GM18505 (cell line): ENCODE data around the gene NOS1.
"Not testable (repeated sequence)": the region's sequence is repeated elsewhere in the genome, so short reads cannot be mapped to it uniquely, and the experiment has no call there.

ENCODE experiments used
- ATAC-seq: cut with Tn5 transposase; IDR thresholded peaks from one replicate; pipeline ENCODE4 v1.9.1; 2021; ENCODE audit not compliant: unreplicated experiment
- POLR2A ChIP-seq: IDR thresholded peaks from 4 replicates; pipeline ENCODE4 v1.6.1; 2011; ENCODE audit warnings: borderline replicate concordance; ENCODE audit not compliant: insufficient read depth, insufficient read length; ENCODE audit errors: extremely low read depth

Gene NOS1

GRCh38 chr12:117189725-117190209 lies 171.7 kb downstream of the NOS1 start:
- ATAC-seq, result peak; percentile 37
- no peak for TF ChIP-seq POLR2A

DNA sequence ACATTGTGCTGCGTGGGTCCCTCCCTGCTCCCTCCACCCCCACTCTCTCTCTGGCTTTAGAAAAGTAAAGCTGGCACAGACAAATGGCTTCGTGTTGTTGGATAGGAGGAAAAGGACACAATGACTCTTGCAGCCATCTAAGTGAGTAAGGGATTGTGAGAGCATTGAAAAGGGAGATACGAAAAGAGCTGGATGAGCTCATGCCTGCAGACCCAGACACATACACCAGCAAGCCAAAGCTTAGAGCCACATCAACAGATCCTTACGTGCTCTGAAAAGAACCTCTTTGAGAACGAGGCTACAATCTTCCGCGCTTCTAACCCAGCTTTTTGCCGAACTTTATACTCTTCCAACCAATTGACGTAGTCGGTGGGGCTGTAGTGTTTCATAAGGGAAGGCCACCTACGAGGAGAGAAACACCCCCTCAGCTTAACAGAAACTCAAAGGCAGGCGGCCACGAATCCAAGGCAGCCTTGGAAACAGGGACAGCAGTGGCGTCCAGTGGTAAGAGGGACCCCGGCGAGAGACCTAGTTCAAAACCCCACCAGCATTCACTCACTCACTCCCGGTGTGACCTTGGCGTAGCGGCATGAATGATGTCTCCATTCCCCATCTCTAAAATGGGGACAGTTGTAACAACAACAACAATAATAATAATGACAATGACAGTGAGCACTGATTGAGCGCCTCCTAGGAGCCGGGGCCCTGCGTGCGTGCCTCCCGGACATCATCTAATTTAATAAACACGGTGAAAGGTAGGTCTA lies 172.3 kb downstream of the NOS1 start:
- no peak for TF ChIP-seq POLR2A
- no peak for ATAC-seq

DNA sequence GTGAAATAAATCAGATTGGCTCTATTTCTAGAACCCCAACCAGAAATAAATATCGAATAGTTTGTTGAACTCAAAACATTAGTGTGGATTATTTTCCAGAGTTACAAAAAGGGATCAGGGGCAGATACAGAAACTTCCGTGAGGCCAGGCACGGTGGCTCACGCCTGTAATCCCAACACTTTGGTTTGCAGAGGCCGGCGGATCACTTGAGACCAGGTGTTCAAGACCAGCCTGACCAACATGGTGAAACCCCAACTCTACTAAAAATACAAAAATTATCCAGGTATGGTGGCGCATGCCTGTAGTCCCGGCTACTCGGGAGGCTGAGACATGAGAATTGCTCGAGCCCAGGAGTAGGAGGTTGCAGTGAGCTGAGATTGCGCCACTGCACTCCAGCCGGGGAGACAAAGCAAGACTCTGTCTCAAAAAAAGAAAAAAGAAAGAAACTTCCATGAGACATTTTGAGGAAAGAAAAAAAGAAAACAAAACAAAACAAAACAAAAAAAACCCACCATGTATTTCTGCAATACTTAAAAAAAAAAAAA lies 173.2 kb downstream of the NOS1 start:
- no peak for TF ChIP-seq POLR2A
- no peak for ATAC-seq

DNA sequence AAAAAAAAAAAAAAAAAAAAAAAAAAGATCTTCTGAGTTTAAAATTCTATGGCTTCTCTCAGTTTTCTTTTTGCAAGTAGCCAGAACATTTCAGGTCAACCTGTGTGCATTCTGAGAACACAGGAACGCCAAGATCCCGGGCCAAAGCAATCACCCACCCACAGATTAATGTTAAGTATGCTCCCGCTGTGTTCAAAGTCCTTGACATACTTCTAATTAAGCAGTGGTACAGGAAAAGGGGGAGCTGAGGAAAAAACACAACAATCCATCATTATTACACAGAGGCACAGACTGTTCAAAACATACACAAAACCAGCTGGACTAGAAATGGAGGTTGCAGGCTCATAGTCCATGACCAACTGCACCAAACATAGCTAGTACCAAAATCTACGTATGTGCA lies 174.0 kb downstream of the NOS1 start:
- no peak for ATAC-seq
- TF ChIP-seq POLR2A, result no peak

DNA sequence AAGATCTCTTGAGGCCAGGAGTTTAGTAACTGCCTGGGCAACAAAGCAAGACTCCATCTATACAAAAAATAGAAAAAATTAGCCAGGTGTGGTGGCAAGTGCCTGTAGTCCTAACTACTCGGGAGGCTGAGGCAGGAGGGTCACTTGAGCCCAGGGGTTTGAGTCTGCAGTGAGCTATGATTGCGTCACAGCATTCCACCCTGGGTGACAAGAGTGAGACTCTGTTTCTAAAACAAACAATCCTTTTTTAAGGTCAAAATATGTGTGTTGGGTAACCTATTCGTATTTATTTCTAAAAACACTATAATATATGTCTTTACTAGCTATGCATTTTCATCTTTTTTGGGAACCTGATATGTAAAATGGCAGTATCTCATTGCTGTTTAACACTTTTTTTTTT lies 178.6 kb downstream of the NOS1 start:
- no peak for TF ChIP-seq POLR2A
- no peak for ATAC-seq

DNA sequence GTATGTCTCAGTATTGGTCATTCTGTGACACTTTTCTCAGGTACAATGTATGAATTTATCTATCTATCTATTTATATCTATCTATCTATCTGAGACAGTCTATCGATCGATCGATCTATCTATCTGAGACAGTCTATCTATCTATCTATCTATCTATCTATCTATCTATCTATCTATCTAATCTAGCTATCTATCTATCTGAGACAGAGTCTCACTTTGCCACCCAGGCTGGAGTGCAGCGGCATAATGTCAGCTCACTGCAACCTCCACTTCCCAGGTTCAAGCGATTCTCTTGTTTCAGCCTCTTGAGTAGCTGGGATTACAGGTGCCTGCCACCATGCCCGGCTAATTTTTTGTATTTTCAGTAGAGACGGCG lies 180.0 kb downstream of the NOS1 start:
- ATAC-seq, result not testable (repeated sequence)

DNA sequence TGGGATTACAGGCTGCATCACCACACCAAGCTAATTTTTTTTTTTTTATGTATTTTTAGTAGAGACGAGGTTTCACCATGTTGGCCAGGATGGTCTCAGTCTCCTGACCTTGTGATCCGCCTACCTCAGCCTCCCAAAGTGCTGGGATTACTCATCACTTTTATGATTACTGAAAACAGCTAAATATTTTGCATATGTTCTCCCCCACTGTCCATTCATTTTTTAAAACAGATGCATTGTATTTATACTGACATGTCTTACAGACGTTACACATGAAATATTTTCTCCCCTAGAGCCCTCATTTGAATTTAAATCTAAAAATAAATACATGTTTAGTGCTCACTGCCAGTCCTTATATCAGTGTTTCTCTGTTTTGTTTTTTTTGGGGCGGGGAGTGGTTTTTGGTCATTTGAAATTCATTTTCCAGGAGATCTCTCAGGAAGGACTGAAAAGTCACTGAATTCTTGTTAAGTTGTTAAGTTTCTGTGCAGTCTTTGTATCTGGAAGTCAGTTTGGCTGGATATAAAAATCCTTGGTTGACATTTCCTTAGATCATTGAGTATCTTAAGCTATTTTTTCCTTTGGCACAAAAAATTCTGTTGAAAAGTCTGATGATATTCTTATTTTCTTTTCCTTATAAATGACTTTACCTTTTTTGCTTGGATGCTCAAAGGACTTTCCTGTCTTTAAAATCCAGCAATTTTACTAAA lies 180.5 kb downstream of the NOS1 start:
- TF ChIP-seq POLR2A, result no peak
- ATAC-seq, result no peak

GRCh38 chr12:117178745-117179144 lies 182.7 kb downstream of the NOS1 start:
- no peak for ATAC-seq
- no peak for TF ChIP-seq POLR2A

GRCh38 chr12:117178301-117178700 lies 183.1 kb downstream of the NOS1 start:
- no peak for TF ChIP-seq POLR2A
- no peak for ATAC-seq

GRCh38 chr12:117172168-117172567 lies 189.3 kb downstream of the NOS1 start:
- no peak for TF ChIP-seq POLR2A
- no peak for ATAC-seq

- ATAC-seq, result no peak
- TF ChIP-seq POLR2A, result no peak
These were observed 189.8 kb downstream of the NOS1 start for GRCh38 chr12:117171499-117172162.

DNA sequence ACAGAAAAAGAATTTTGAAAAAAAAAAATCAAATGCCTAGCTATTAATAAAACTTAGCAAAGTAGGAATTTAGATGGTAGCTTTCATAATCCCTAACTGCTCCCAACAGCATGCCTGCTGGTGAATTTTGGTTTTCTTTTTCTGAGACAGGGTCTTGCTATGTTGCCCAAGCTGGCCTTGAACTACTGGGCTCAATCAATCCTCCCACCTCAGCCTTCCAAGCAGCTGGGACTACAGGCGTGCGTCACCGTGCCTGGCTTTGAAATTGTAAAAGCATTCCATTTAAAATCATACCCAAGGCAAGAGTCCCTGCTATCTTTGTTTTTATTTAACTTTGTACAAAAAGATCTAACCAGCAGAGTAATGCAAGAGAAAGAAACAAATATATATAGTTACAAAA lies 191.9 kb downstream of the NOS1 start:
- no peak for TF ChIP-seq POLR2A
- ATAC-seq, result no peak

GRCh38 chr12:117168976-117169375 lies 192.4 kb downstream of the NOS1 start:
- no peak for ATAC-seq
- TF ChIP-seq POLR2A, result no peak
